Activated CD4-positive, alpha-beta T cell treated with anti-CD3 and anti-CD28 coated beads, Interleukin-2, Interleukin-4, amounts not matched to agents 100 ng/mL and 50 ng/mL, durations not matched to agents 16 hours and 8 hours (primary cell): Measurements from ENCODE around the gene TP53I13.

Source experiments
- DNase-seq: peaks from one replicate; pipeline ENCODE4 v3.0.0-alpha.2; 2020; ENCODE audit warnings: low spot score

The TP53I13 gene

DNA sequence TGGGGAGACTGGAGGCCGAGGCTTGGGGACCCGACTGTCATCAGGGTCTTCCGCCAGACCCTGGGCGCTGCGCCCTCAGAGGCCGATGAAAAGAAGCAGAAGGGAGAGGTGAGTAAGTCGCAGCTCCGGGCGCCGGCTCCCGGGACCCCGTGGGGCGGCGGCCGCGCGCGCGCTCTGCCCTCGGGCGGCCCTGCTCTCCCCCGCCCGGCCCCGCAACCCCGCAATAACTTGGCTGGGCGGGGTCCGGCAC lies 1.3 kb upstream of the TP53I13 start:
- DNase-seq, result no peak

DNA sequence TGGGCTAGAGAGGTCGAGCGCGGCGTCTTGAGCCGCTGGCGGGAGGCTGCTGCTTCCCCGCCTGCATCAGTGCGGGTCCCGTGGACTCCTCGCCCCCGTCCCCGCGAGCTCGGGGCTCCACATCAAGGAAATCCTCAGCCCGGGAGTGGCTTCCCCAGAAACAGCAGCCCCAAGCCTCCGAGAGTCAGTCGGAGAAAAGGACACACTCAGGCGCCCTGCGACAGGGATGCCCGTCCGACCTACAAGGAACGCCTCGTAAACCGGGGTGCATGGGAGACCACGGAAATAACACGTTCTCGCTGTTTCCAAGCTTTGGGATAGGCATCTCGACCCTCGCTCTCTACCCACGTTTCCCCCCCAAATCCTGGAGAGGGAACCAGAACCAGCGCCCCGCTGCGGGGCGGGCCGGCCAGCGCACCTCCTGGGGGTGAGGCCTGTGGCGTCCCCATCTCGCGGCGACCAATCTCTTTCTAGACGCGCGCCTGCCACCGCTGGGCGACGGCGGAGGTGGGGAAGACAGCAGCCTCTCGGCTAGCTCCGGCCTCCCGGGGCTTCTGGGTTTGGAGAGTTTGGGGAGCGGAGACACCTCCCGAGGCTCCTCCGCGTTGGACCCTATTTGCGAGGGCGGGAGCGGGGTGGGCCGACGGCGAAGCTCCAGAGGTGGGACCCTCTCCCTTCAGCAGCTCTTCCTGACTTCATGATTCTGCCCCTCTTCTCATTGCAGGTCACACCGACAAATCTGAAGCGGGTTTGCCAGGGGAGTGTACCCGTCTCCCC lies 759 bp upstream of the TP53I13 start:
- DNase-seq, result peak; percentile 85

DNA sequence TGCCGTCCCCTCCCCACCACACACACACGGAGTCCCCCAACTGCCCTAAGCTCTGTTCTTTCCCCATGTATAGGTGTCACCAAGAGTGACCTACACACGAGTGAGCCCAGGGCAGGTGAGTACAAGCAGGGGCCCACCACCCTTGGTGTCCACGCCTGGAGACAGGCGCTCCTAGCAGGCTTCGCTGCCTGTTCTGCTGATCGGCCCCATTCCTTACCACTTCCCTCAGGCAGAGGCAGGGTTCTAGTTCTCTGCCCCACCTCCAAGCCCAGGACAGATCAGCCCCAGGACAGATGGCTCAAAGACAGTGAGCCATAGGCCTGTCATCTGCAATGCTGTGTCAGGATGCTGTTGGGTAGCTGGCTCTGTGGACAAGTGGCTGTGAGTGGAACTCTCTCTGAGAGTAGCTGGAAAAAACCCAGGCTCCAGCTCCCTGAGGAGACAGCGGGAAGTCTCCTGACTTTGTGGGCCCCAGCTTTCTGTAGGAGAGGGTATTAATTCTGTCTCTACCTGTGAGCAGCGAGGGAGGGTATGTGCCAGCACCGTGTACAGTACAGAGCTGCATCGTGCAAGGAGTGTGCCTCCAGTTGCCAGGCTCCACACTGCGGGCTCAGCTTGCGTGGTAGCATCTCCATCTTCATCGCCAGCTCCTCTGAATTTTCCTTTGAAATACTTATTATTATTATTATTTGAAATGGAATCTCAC lies 897 bp downstream of the TP53I13 start:
- DNase-seq, result no peak

DNA sequence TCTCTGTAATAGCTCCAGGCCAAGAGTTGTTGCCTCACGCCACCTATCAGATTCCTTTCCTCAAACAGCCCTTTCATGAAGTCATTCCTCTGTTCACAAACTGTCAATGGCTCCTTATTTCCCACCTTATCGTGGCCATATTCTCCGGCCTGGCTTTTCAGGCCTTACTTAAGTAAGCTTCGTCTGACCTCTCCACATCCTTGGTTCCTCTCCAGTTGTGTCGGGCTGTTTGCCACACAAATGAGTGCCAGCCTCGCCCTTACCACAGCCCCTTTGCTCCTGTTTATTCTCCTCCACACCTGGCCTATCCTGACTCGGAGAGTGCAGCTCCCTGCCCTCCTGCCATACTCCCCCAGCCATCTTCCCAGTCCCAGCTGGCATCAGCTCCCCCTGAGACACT lies 2.0 kb downstream of the TP53I13 start:
- no peak for DNase-seq

DNA sequence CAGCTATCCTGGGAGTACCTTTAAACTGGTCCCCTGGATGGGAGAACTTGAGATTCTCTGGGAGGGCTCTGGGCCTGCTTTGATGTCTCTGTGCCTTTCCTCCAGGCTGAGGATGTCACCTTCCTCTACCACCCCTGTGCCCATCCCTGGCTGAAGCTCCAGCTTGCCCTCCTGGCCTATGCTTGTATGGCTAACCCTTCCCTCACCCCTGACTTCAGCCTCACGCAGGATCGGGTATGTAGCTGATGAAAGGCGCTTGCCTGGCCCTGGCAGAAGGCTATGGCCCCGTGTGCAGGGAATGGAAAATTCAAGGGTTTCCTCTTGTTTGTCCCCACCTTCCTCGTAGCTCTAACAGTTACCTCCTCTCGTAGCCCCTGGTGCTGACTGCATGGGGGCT lies 3.0 kb downstream of the TP53I13 start:
- no peak for DNase-seq

DNA sequence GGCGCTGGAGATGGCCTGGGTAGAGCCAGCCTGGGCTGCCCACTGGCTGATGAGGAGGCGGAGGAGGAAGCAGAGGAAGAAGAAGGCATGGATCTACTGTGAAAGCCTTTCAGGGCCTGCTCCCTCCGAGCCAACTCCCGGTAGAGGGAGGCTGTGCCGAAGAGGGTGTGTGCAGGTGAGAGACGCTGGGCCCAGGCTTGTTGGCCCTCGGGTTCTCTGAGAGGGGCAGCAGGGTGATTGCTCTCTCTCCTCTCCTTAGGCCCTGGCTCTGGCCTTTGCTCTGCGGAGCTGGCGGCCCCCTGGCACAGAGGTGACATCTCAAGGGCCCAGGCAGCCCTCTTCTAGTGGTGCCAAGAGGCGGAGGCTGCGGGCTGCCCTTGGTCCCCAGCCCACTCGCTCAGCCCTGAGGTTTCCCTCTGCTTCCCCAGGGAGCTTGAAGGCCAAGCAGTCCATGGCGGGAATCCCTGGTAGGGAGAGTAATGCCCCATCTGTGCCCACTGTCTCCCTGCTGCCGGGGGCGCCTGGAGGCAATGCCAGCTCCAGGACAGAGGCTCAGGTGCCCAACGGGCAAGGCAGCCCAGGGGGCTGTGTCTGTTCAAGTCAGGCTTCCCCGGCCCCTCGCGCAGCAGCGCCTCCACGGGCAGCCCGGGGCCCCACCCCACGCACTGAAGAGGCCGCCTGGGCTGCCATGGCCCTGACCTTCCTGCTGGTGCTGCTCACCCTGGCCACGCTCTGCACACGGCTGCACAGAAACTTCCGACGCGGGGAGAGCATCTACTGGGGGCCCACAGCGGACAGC lies 3.6 kb downstream of the TP53I13 start:
- no peak for DNase-seq

DNA sequence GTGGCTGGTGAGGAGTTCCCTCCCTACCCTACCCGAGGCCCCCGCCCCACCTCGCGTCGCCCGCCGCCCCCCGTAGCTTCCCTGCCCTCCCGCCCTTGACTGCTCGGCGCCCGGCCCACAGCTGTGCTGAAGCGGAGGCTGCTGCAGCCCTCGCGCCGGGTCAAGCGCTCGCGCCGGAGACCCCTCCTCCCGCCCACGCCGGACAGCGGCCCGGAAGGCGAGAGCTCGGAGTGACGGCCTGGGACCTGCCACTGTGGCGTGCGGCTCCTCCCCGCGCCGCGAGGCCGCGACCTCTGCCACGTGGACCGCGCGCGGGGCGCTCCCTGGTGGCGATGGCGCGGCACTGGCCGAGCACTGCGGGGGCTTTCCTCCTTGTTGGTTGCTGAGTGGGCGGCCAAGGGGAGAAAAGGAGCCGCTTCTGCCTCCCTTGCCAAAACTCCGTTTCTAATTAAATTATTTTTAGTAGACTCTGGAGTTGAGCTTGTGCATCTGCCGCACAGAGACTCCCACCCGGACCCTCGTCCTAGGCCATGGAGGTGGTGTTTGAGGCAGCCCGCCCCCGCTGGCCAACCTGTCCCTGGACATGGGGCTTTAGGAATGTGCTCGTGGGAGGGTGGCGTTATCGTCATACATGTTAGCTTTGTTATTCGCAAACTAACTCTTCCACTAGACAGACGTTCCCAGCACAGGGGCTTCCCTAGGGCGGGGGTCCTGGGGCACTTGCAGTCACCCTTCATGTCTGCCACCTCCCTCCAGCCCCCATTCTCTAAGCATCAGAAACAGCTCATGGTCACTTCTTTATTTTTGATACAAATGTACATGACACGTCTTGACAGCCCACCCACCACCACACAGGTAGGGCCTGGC lies 4.4 kb downstream of the TP53I13 start:
- DNase-seq, result no peak

DNA sequence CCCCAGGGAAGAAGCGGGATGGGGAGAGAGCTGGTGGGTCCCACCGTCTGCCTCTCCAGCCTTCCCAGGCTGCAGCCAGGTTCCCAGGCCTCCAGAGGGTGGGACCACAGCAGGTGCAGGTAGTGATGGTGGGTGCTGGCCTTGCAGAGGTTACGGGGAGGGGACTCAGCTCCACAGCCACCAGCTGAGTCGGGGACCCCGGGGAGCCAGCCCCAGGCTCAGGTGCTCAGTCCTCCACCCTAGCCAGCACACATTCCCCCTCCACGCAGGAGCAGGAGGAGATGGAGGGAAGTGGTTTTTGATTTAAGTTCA lies 5.0 kb downstream of the TP53I13 start:
- DNase-seq, result no peak

DNA sequence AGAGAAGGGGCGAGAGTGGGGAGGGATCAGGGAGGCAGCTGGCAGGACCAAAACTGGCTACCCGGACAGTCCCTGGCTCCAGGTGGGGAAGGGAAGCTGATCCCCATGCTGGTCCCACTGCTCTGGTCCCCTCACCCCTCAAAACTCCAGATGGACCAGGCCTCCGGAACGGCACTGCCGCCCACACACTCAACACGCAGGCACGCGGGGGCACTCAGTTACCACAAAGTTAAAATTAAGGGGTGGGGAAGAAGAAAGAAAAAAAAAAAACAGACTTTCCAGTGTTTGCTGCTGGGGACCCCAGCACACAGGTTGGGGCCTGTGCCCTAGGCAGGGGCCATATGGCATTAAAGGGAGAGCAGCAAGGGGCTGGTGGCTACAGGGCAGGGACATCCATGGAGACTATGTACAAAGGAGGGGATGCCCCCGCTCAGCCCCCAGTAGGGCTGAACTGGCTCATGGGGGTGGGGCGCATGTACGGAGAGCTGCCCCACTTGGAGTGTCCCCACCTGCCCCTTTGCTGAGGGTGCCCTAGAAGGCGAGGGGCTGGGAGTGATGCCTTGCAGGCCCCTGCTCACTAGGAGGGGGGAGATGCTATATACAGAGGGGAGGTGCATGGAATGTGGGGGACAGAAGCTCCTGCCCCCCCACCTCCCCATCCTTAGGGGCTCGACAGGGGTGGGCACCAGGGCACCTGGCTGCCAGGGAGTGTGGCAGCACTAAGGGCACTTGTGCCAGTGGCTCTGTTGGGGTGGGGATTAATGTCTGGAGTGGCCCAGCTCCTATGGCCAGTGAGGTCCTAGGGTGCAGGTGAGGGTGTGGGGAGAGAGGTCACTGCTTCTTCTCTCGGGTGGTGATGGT lies 5.6 kb downstream of the TP53I13 start:
- DNase-seq, result no peak

DNA sequence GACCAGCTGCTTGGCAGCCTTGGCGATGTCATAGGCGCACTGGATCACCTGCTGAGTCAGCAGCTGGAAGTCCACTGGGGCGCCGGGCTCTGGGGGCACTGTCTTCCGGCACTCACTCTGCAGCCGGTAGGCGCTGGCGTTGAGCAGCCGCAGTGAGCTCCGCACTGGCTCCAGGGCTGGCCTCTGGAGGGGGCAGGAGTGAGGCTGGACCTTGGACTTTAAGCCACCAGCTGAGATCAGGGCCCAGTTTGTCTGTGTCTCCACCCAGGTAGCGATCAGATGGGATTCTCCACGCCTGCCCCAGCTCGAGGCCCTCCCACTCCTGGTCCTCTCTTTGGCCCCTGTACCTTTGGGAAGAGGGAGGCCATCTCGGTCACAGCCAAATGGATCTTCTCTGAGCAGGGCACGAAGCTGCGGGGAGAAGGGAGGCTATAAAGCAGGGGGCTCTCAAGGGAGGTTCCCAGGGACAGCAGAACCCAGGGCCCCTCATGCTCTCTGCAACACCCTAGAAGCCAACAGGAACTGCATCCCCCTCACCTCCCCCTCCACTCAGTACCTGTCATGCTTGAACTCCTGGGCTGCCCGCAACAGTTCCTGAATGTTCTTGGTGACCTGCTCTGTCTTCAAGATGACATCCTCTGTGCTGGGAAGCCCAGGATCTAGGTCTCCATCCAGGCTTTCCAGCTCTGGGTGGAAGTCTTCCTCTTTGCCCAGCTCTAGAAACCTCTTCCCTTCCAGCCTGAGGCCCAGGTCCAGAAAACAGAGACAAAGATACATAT lies 6.4 kb downstream of the TP53I13 start:
- no peak for DNase-seq

DNA sequence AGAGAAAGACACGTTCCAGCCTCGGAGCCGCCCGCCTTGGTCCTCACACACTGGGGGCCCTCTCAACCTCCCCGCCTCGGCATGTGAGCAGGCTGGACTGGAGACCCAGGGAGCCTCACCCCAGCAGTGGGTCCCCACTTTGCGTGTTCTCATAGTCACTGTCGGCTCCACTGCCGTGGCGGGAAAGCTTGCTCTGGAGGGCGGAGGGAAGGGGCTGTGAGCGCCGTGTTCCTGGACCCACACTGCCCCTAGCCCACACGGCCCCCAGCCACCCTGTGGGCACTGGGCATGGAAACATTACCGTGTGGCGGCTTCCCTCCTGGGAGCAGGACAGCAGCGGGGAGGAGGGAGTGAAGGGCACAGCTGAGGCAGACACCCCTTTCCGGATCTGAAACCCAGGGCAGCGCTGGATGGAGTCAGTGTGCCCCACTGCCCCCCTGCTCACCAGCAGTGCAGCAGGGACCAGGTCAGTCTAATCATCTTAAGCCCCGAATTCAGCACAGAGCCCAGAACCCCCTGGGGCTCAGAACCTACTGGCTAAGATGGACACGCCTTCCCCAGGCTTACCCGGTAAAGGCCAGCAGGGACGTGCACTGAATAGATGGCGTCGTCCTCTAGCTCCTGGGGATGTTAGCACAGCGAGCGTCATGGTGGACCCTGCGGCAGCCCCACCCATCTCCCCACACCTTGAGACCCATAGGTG lies 7.2 kb downstream of the TP53I13 start:
- DNase-seq, result no peak

DNA sequence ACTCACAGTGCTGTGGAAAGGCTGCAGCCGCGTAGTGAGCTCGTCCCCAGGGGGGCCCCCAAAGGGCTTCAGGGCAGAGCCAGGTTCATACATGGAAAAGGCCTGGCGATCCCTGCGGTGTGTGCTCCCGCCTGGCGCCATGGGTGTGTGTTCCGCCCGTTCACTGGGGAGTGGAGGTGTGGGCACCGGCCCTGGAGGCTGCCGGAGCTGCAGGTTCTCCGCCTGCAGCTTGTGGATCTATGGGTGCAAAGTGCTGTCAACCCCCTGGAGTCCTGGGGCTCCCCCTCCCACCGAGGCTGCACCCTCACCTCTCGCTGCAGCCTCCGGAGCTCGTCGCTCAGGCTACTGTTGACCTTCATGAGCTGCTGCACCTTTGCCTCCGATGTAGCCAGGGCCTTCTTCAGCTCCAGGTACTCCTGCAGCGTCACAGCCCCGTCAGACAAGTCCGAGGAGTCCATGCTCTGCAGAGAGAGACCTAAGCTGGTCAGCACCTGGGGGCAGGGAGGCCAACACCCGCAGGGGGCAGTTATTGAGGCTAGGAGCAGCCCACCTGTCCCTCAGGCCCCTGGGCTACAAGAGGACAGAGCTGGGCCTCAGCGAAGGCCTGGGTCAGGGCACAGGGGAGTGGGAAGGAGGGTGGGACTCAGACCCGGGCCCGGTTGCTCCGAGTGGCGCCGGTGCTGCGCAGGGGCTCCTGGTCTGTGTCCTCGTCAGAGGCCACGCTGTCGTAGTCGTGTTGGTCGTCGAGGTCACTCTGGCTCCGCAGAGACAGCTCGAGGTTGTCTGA lies 7.9 kb downstream of the TP53I13 start:
- DNase-seq, result no peak

DNA sequence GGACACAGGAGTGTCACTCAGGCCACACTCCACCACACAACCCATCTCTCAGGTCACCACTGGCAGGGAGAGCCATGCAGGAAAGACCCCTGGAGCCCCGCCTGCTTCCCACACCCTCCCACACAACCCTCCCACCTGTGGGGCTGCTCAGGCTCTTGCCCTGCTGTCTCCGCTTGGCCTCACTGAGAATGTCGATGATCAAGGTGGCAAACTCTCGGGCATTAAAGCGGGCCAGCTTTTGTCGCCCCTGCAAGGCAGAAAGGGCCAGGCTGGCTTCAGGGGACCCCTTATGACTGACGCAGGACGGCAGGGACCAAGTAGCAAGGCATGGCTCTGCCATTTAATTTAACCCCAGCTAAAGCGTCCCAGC lies 8.5 kb downstream of the TP53I13 start:
- no peak for DNase-seq

DNA sequence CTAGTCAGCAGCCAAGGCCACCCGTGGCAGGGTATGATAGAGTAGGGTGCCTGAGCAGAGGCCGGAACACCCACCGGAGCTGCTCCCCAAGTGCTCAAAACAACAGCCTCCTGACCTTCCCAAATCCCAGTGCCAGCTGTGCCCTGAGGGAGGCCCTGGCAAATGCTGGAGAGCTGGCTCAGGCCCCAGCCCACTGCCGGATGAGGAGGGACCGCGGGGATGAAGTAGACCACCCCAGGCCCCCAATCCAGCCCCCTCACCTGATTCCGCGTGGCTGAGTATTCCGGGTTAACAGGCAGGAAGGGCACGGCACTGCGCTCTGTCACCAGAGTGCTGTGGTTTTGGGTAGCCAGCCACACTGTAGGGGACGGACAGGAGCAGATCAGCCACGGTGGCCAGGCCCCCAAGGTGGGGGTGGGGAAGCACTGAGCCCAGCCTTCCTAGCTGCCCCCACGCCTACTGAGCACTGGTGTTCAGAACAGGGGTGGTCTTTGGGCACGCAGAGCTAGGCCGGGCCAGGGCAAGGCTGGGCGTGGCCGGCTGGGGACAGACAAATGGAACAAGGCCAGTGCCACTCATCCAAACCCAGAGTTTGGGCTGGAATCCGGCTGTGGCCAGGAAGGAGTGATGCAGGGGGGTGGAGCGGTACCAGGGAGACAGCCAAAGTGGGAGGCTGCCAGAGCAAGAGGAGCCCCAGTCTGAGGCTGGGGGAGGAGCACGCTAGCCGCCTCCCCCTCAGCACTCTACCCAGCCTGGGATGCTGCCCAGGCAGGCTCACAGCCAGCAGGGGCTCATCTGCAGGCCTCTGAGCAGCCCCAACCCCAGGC lies 9.1 kb downstream of the TP53I13 start:
- no peak for DNase-seq

DNA sequence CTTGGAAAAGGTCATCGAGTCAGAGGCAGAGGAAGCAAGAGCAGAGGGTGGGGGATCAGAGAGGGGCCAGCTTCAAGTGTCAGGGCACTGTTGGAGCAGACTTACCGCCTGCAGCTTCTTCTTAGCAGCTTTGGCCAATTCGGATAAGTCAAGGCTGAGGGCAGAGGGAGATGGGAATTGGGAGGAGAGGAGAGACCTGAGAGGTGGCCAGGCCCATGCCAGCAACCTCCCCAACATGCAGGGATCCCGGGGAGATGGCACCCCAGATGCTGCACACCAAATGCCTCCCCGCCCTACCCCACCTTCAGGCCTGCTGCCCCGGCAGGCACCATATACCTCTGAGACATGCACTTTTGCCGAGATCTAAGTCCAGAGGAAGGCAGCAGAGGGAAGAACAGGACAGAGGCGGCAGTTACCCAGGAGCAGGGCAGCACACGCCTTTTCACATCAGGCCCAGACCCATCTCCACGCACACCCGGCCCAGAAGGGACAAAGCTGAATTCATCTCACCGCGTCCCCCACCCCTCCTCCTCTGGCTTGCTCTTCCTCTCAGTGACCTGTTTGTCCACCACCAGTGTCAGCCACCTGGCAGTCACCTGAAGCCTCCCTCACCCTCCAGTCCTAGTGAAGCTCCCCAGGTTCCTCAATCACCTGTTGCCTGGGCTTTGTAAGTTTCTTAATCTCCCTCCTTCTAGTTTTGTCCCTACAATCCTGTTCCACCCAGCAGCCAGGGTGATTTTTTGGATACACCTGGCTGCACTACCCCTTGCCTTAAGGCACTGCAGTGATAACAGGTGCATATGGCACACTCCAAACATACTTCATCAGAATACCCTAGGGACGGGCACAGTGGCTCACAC lies 10.4 kb downstream of the TP53I13 start:
- DNase-seq, result no peak

DNA sequence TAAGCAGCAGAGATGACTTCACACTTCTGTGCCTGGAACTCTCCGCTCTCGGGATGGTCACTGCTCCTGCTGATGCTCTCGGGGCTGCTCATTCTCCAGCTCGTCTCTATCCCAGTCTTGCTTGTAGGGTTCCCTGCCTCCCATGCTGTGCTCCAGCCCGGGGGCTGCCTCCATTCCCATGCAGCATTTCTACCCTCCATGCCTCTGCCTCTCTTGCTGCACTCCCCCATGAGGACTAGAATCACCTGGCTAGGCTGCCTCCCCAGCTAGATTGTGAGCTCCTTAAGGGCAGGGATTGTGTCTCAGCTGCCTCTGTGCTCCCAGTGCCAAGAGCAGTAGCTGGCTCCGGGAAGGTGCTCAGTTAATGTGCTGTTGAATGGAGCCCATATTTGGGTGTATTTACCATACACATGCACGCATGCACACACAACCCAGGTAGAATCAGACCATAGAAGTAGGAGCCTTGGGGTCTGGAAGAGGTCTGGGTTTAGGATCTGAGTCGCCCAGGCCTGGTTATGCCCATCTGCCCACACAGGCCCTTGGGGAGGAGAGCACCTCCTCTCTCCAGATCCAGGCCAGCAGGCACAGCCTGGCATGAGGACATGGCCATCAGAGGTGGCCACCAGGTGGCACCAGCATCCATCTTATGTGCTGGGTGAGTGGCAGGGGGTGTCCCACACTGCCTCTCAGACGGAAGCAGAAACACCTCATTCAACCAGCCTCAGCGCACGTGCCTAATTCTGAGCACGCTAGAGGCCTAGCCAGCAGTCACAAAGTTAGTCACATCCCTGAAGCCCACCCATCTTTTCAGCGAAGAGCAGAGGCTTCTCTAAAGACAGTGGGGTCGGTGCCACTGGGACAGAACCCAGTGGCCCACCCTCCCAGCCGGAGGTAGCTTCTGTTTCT lies 11.6 kb downstream of the TP53I13 start:
- DNase-seq, result peak; percentile 91
